Progenitor cell of endocrine pancreas (in vitro differentiated cells): Measurements from ENCODE around the gene SLC41A3. TPM values are rescaled to one million over a fixed set of nuclear protein-coding genes. Genes with fewer than 3 reads are reported as not detected.
A peak's percentile ranks its signal among the peaks of the same experiment; 100 is the strongest.

Source experiments
- DNase-seq: peaks from one replicate; pipeline ENCODE4 v3.0.0; 2021; ENCODE audit warnings: low spot score; ENCODE audit not compliant: unreplicated experiment
- H3K27ac Mint-ChIP-seq: 2 replicates; pipeline ENCODE4 v1.8.0; 2021; ENCODE audit warnings: mild to moderate bottlenecking, moderate library complexity, mixed read lengths
- H3K27me3 Mint-ChIP-seq: 2 replicates; pipeline ENCODE4 v1.8.0; 2021; ENCODE audit warnings: mixed read lengths
- H3K36me3 Mint-ChIP-seq: 2 replicates; pipeline ENCODE4 v1.8.0; 2022; ENCODE audit warnings: mixed read lengths; ENCODE audit not compliant: insufficient read depth
- H3K4me1 Mint-ChIP-seq: 2 replicates; pipeline ENCODE4 v1.8.0; 2021; ENCODE audit warnings: low read depth, mixed read lengths
- H3K4me3 Mint-ChIP-seq: 2 replicates; pipeline ENCODE4 v1.8.0; 2021; ENCODE audit warnings: low read depth, mild to moderate bottlenecking, moderate library complexity, mixed read lengths
- H3K9me3 Mint-ChIP-seq: 2 replicates; pipeline ENCODE4 v1.8.0; 2021; ENCODE audit warnings: low read depth, mixed read lengths
- total RNA-seq: library from RNA; stranded (reverse); gene quantifications from 2 replicates; pipeline ENCODE4 v1.2.1, GENCODE V29; 2021
- TF ChIP-seq, protein P1 (sequence below): fragments of 200-600 bp; sonication (generic); IDR thresholded peaks from one replicate; pipeline ENCODE4 v1.5.0; 2021; ENCODE audit warnings: antibody characterized with exemption, mild to moderate bottlenecking; ENCODE audit not compliant: unreplicated experiment

SLC41A3 gene
- total RNA-seq, 1 donor from 2014 or later = 62.4 TPM

DNA sequence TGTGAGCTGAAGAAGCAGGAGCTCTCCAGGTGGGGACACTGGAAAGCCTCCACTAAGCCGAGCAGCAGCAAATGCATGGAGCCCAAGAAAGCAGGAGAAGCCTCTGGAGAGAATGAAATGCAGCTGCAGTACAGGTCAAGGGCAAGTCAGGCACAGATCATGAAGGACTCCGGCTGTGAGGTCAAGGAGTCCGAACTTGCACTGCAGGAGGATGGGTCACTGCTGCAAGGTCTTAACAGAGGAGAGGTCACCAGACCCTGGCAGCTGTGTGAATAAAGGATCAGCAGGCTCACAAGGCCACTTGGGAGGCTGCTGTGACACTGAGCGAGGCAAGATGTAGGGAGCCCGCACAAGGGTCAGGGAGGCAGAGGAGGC, 24.7 kb upstream of the SLC41A3 start:
- TF ChIP-seq, protein P1, sequence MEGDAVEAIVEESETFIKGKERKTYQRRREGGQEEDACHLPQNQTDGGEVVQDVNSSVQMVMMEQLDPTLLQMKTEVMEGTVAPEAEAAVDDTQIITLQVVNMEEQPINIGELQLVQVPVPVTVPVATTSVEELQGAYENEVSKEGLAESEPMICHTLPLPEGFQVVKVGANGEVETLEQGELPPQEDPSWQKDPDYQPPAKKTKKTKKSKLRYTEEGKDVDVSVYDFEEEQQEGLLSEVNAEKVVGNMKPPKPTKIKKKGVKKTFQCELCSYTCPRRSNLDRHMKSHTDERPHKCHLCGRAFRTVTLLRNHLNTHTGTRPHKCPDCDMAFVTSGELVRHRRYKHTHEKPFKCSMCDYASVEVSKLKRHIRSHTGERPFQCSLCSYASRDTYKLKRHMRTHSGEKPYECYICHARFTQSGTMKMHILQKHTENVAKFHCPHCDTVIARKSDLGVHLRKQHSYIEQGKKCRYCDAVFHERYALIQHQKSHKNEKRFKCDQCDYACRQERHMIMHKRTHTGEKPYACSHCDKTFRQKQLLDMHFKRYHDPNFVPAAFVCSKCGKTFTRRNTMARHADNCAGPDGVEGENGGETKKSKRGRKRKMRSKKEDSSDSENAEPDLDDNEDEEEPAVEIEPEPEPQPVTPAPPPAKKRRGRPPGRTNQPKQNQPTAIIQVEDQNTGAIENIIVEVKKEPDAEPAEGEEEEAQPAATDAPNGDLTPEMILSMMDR = no peak
- H3K4me3 Mint-ChIP-seq = no peak overlapping the region
- H3K36me3 Mint-ChIP-seq = no peaks in the 10 kb centered on the region
- H3K4me1 Mint-ChIP-seq = no peaks in the 10 kb centered on the region
- no peak overlapping the region for H3K27ac Mint-ChIP-seq
- no peaks in the 10 kb centered on the region for H3K9me3 Mint-ChIP-seq
- no peaks in the 10 kb centered on the region for H3K27me3 Mint-ChIP-seq
- DNase-seq = peak; percentile 3

DNA sequence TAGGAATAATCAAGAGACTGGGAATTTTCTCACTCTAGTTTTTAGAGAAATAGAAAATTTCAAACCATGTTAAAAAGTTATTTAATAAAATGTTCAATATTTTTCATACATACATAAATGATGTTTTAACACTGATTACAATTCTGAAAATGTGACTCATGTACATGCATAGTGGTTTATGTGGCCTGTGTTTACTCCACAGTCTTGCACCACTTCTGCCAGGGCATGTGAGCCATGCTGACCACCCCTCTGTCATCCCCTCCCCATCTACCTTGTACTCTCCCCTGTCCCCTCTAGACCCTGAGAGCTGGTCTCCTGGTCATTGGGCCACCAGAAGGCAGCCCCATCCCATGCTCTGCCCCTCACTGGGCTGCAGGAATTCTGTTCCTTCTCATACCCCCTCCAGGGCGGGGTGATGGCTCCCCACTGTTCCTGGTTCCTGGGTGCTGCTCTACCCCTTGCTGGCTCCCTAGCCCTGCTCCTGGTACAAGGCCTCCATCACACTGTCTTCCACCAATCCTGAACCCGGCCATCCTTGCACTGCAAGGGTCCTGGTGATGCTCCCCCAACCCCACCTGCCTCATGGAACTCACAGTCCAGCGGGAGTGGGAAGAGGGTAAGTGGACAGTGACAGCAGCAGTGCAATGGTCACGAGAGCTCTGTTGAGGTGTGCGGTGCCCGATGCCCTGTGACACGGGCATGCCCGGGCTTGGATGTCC, 24.2 kb upstream of the SLC41A3 start:
- peak; percentile 0 for DNase-seq
- Mint-ChIP-seq H3K4me1 (no peaks in the 10 kb centered on the region), H3K4me3 (no peak overlapping the region), H3K36me3 (no peaks in the 10 kb centered on the region), H3K27ac (no peak overlapping the region), H3K9me3 (no peaks in the 10 kb centered on the region), H3K27me3 (no peaks in the 10 kb centered on the region)
- TF ChIP-seq, protein P1 = no peak

GRCh38 chr3:126107203-126107939, 23.4 kb upstream of the SLC41A3 start:
- Mint-ChIP-seq H3K9me3 (no peaks in the 10 kb centered on the region), H3K4me3 (no peak overlapping the region), H3K27ac (no peak overlapping the region), H3K4me1 (no peaks in the 10 kb centered on the region), H3K27me3 (no peaks in the 10 kb centered on the region), H3K36me3 (no peaks in the 10 kb centered on the region)
- TF ChIP-seq, protein P1 = no peak
- peak; percentile 3 for DNase-seq

DNA sequence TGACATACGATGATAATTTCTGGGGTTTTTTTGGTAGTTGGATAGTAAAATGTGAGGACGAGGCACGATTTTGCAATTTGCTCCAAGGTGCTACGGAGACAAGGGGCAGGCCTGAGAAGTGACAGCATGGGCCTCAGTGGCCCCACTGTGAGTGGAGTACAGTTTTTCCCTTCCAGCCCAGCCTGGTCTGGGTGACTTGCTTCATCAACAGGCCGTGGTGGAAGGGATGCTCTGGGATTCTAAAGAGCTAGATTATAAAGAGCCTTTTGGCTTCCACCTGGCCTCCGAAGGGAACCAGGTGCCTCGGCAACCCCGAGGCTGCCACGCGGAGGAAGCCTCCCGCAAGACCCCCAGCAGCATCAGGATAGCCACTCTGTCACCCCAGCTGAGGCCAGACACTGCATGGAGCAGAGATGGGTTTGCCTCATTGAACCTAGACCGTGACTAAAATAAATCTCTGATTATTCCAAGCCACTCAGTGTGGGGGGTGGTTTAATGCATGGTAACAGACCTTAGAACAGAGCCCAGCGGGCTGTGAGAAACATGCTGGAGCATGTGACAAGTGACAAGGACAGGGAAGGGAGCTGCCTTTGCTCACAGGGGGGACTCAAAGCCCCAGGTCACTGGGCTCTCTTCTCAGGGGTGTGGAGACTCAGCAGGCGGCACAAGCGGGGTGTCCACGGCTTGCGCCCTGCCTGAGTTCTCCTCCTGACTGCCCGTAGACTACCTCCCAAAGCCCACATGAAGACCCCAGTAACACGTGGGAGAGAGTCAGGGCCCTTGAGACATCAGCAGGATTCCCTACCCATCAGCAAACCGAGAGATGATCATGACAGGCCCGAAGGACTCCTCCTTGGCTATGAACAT, 22.6 kb upstream of the SLC41A3 start:
- Mint-ChIP-seq H3K4me1 (no peaks in the 10 kb centered on the region), H3K27me3 (no peaks in the 10 kb centered on the region), H3K9me3 (no peaks in the 10 kb centered on the region), H3K36me3 (no peaks in the 10 kb centered on the region), H3K4me3 (no peak overlapping the region), H3K27ac (no peak overlapping the region)
- TF ChIP-seq, protein P1 = no peak
- DNase-seq = peak; percentile 4

GRCh38 chr3:126105691-126106187, 21.8 kb upstream of the SLC41A3 start:
- Mint-ChIP-seq H3K27ac (no peak overlapping the region), H3K36me3 (no peaks in the 10 kb centered on the region), H3K27me3 (no peaks in the 10 kb centered on the region), H3K4me3 (no peak overlapping the region), H3K4me1 (no peaks in the 10 kb centered on the region), H3K9me3 (no peaks in the 10 kb centered on the region)
- DNase-seq = peak; percentile 6
- TF ChIP-seq, protein P1 = no peak
